OCI-M2 (cell line): Measurements from ENCODE around the gene GMPR.
"Not testable (repeated sequence)": the region's sequence is repeated elsewhere in the genome, so short reads cannot be mapped to it uniquely, and the experiment has no call there.

ENCODE experiments used
- DNase-seq: peaks from one replicate; lab custom pipeline; 2025; ENCODE audit not compliant: unreplicated experiment; lab: John Stamatoyannopoulos, UW

The GMPR gene

GRCh38 chr6:16244869-16245451 is 6.6 kb downstream of the GMPR start:
- DNase-seq = no peak

DNA sequence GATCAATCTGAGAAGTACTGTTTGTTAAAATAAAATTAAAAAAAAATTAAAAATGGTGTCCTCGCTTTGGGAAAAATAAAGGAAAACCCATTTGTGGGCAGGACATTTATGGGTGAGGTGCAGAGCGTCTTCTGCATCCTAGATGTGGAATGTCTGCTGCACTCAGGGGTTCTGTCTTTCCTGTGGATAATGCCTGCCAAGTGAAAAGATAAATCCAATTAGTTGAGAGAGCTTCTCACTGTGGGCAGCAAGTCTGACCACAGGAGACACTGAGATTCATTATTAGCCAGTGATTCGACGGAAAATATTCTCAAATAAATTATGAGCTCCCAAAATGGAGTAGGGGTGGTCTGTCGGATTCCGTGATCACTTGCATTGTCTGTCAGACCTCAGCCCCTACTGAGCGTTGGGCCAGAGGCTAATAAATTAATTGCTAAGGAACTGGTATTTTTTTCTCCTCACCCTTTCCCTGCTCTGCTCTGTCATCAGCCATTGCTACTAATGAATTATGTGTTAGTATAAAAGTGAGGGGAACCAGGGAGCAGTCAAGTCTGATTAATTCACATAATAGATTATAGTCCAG is 10.0 kb downstream of the GMPR start:
- DNase-seq = no peak

DNA sequence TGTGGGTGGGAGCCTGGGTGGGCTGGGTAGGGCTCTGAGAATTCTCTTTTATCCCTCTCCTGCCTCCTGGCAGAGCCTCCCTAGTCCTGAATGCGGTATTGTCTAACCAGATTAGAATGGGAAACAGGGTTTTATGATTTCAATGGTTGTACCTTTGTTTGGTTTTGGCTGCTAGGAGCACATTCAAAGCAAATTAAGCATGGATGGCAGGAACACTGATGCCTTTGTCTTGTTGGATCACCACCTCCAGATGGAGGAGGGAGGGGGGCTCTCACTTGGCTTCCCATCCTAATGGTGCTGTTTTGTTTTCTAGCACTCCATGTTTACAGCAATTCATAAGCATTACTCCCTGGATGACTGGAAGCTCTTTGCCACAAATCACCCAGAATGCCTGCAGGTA is 11.6 kb downstream of the GMPR start:
- no peak for DNase-seq

DNA sequence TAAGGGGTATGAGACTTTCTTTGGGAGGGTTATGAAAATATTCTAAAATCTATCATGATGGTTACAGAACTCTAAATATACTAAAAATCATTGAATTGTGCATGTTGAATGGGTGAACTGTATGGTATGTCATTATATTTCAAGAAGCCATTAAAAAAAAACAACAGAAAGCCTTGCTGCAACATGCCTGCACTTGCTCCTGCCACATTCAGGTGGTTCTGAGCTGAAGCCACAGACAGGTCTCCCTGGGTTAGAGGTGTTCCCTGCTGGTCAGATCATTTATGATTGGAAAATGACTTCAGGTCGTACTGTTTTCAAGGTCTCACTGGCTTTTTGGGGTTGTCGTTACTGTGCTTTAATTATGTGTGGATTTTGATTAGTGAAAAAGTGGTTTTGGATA is 13.3 kb downstream of the GMPR start:
- DNase-seq = no peak

DNA sequence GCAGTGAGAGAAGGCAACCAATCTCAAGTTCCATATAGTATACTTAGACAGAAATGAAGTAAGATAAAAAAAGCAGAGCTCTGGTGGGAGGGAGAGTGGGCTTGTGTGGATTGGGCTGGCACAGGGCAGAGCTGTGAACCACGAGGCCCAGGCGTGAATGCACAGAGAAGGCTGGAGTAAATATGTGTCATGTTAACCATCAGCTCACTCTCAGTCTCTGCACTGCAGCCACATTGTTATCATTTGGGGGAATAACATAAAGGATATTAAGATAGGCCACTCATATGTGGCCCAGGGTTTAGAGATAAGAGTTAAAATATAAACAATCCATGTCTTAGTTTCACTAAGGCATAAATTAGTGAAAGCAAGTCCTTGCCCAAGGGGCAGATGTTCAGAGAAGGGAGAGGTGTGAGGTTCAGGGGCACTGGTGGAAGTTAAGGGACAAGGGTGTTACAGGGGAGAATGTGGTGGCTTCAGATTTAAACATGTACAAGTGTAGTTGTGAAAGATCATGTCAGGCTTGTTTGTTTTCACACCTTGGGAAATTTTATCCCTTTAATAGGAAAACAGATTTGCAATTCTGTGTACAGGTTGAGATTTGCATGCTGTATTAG is 14.4 kb downstream of the GMPR start:
- no peak for DNase-seq

GRCh38 chr6:16253399-16254144 is 15.2 kb downstream of the GMPR start:
- no peak for DNase-seq

DNA sequence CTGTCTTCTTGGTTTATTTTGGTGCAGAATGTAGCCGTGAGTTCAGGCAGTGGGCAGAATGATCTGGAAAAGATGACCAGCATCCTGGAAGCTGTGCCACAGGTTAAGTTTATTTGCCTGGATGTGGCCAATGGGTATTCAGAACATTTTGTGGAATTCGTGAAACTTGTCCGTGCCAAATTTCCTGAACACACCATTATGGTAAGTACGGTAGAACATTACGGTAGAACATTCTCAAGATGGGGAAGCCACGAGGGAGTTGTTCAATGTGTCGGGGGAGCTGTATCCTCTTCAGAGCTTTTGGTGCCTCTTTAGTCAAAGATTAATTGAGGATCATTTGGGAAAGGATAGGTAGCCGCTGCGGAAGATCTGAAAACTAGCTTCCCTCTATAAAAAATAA is 16.1 kb downstream of the GMPR start:
- no peak for DNase-seq

- no peak for DNase-seq
These were observed 18.4 kb downstream of the GMPR start for GRCh38 chr6:16256781-16257180.

DNA sequence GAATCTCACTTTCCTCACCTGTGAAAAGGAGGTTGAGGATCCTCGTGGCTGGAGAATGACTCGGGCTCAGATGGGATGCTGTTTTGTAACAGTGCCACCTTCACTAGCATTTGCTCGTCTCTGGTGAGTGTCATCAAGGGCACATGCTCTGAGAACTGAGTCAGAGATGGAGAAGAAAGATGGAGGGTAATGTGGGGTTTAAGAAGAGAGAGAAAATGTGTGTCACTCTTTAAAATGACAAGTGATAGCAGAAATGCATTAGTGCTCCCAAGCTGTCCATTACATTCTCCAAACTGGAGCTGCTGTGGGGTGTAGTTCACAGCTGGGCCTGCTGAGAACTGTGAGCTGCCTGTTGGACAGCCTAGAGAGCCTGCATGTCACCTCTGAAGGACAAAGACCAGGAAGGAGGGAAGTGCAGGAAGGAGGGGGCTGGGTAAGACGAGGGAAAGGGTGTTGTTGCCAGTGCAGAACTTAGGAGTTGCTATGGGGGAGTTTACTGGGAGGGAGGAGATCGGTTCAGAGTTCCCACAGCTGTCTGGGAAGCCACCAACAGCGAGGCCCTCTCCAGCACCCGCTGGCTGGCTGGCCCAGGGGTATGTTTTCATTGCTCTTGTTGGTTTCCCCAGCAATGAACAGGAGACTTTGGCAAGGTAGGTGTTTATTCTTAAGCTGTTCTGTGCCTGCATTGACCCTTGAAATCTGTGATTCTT is 19.8 kb downstream of the GMPR start:
- no peak for DNase-seq

DNA sequence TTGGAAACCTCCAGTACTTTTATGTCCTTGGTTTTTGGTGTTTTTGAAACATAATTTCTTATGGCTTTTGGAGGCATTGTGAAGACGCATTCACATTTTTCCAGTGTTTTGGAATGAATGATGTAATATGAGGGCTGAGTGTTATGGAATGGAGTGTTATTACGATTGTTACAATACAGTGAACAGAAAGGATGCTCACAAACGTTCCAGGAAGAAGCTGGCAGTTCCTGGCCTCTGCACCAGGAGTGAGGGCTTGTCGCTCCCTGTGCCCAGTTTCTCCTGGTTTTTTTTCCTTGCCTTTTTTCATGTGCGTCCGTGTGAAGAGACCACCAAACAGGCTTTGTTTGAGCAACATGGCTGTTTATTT is 20.3 kb downstream of the GMPR start:
- no peak for DNase-seq

DNA sequence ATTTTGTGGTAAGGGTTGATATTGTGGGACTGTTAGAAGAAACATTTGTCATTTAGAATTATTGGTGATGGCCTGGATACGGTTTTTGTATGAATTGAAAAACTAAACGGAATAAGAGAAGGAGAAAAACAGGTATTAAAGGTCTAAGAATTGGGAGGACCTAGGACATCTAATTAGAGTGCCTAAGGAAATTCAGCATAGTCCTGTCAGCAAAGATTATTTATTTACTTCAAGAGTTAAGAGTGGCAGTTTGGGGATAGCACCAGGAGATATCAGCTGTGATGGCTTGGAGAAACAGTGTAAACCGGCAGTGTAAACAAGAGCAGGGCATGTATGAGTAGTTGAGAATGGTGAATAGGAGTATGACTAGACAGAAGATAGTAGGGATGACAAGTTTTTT is 21.2 kb downstream of the GMPR start:
- not testable (repeated sequence) for DNase-seq

- DNase-seq = not testable (repeated sequence)
These were observed 22.2 kb downstream of the GMPR start for GRCh38 chr6:16260602-16261001.

GRCh38 chr6:16262773-16263172 is 24.4 kb downstream of the GMPR start:
- not testable (repeated sequence) for DNase-seq

DNA sequence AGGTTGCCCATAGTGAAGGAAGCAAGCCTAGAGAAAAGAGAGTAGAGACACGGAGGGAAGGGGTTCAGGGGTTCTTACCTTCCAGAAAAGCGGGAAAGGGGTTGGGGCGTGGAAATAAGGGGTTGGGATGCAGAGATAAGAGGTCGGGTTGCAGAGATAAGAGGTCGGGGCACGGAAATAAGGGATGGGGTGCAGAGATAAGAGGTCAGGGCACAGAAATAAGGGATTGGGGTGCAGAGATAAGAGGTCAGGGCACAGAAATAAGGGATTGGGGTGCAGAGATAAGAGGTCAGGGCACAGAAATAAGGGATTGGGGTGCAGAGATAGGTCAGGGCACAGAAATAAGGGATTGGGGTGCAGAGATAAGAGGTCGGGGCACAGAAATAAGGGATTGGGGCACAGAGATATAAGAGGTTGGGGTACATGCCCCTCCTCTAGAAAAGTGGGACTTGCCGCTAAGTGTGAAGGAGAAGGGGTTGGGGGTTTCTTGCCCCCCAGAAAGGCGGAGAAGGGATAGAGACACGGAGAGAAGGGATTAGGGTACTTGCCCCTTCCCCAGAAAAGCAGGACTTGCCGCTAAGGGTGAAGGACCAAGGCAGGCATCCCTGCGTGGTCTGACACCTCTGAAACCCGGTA is 25.2 kb downstream of the GMPR start:
- not testable (repeated sequence) for DNase-seq

DNA sequence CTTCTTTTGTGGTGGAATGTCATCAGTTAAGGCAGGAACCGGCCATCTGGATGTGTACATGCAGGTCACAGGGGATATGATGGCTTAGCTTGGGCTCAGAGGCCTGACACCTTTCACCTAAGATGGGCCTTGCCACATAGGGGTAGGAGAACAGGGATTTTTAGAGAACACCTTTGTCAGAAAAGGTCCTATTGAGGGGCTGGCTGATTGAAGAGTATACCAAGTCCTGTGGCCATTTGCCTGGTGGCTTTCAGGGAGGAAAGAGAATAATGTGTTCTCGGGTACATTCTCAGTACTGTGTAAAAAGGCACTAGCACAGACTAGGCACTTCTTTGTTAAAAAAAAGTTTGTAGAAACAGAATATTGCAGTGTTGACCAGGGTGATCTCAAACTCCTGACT is 26.4 kb downstream of the GMPR start:
- DNase-seq = no peak

DNA sequence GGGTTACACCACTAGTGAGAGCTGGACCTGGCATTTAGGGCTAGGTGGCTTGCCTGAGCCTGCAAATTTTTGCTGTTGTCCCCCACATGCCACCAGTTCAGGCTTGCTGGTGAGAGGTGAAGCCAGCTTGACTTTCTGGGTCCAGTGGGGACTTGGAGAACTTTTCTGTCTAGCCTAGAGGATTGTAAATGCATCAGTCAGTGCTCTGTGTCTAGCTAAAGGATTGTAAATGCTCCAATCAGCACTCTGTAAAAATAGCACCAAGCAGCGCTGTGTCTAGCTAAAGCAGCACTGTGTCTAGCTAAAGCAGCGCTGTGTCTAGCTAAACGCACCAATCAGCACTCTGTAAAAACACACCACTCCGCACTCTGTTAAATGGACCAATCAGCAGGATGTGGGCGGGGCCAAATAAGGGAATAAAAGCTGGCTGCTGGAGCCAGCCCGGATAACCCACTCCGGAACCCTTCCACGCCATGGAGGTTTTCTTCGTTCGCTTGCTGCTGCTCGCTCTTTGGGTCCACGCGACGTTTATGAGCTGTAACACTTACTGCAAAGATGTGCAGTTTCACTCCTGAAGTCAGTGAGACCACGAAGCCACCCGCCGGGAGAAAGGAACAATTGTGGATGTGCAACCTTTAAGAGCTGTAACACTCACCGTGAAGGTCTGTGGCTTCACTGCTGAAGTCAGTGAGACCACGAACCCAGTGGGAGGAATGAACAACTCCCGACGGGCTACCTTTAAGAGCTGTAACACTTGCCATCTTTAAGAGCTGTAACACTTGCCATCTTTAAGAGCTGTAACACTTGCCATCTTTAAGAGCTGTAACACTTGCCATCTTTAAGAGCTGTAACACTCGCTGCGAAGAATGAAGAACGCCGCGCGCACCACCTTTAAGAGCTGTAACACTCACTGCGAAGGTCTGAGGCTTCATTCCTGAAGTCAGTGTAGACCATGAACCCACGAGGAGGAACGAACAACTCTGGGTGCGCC is 27.3 kb downstream of the GMPR start:
- peak; percentile 98 for DNase-seq

DNA sequence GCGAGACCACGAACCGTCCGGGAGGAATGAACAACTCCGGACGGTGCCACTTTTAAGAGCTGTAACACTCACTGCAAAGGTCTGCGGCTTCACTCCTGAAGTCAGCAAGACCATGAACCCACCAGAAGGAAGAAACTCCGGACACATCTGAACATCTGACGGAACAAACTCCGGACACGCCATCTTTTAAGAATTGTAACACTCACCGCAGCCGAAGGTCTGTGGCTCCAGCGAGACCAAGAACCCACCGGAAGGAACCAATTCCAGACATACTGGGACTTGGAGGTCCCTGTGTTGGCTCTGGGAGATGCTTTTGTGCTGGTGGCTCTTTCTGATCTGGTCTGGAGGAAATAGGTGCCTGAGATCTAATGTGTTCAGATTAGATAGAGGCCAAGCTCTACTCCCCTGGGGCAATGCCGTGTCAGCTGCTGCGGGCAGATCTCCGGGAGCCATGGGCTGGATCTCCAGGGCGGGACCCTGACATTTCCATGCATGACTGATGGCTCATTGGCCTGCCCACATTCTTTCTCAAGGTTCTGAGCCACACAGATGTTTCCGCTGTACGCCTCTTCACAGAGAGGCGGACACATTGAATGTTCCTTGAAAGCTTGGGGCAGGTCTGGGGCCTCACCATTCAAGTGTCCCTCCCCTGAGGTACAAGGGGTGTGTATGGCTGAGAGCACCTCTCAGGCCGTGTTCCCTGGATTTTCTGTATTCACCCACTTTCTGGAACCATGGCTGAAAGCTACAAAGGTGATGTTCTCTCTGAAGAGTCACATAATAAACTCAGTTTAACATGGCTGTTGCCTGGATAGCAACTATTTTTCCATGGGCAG is 29.3 kb downstream of the GMPR start:
- DNase-seq = peak; percentile 97

DNA sequence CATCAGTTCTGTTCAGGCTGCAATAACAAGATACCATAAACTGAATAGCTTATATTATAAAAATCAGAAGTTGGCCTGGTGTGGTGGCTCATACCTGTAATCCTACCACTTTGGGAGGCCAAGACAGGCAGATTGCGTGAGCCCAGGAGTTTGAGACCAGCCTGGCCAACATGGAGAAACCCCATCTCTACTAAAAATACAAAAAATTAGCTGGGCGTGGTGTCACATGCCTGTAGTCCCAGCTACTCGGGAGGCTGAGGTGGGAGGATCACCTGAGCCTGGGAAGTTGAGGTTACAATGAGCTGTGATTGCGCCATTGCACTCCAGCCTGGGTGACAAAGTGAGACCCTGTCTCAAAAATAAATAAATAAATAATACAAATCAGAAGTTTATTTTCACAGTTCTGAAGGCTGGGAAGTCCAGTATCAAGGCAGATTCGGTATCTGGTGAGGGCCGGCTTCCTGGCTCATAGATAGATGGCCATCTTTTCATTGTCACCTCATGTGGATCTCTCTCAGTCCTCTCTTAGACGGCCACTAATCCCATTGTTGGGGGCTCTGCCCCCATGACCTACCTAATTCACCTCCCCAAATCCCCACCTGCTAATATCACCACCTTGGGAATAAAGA is 31.2 kb downstream of the GMPR start:
- not testable (repeated sequence) for DNase-seq
